Measurements from ENCODE around the gene KIF3B. TPM values are rescaled to one million over a fixed set of nuclear protein-coding genes. Genes with fewer than 3 reads are reported as not detected.

Gene KIF3B
- total RNA-seq, 2 experiments from 2014 or later = 8.2 to 25.2 TPM

- no peak for TF ChIP-seq CTCF (conservative IDR thresholded peaks at IDR 0.05; ENCODE audit: low read length)
- TF ChIP-seq EZH2phosphoT487 (IDR thresholded peaks at IDR 0.05; ENCODE audit: borderline replicate concordance, low read depth, low read length) = no peak
- no peak for DNase-seq (ENCODE audit: low spot score)
- H3K36me3 ChIP-seq (ENCODE audit: insufficient read depth, low read length) = peaks cover 85% of the 10 kb centered on the region
- H3K4me1 ChIP-seq (ENCODE audit: insufficient read depth, low read length, poor library complexity, severe bottlenecking) = no peaks in the 10 kb centered on the region
- H3K4me2 ChIP-seq (ENCODE audit: low read length) = no peak overlapping the region
- H3K27ac ChIP-seq (ENCODE audit: low read depth, low read length, poor library complexity, severe bottlenecking) = no peak overlapping the region
- H4K20me1 ChIP-seq (ENCODE audit: insufficient read depth, low read length) = no peaks in the 10 kb centered on the region
- ChIA-PET POLR2A (interaction anchor here (0.5 to 0.7 kb wide), 2 partner anchors 14 to 355 kb away, joined by 4 read pairs; no protein-coding TSS in a partner anchor), CTCF (ENCODE audit: unreplicated experiment) (interaction anchor here (1.4 kb wide), 1 partner anchor 8 kb away, joined by 3 read pairs; no protein-coding TSS in a partner anchor)
- H3K79me2 ChIP-seq (ENCODE audit: insufficient read depth, low read depth, low read length) = peaks cover 10% of the 10 kb centered on the region; the same call in 1 of the 2 replicates
- intact Hi-C loops (cut with micrococcal nuclease; ENCODE audit: unreplicated experiment) = no loop called here
- no peak overlapping the region for H3K4me3 ChIP-seq (ENCODE audit: low read depth, low read length, poor library complexity, severe bottlenecking)
- H3K9me2 ChIP-seq (ENCODE audit: insufficient read depth, low read length) = no peaks in the 10 kb centered on the region
- no peaks in the 10 kb centered on the region for H3K9me3 ChIP-seq (ENCODE audit: low read length)
- no peak overlapping the region for H2AFZ ChIP-seq (ENCODE audit: low read length)
- no TSS peak for BruUV-seq (replicated peaks)
Measured at GRCh38 chr20:32316667-32317066, 39.2 kb downstream of the KIF3B start.

GRCh38 chr20:32319100-32319499, 41.6 kb downstream of the KIF3B start:
- H3K4me3 ChIP-seq (ENCODE audit: low read depth, low read length, poor library complexity, severe bottlenecking) = no peak overlapping the region
- no peak for DNase-seq (ENCODE audit: low spot score)
- H3K4me1 ChIP-seq (ENCODE audit: insufficient read depth, low read length, poor library complexity, severe bottlenecking) = no peaks in the 10 kb centered on the region
- no peaks in the 10 kb centered on the region for H3K9me2 ChIP-seq (ENCODE audit: insufficient read depth, low read length)
- H2AFZ ChIP-seq (ENCODE audit: low read length) = no peak overlapping the region
- peaks cover 67% of the 10 kb centered on the region for H3K36me3 ChIP-seq (ENCODE audit: insufficient read depth, low read length)
- H3K9me3 ChIP-seq (ENCODE audit: low read length) = no peaks in the 10 kb centered on the region
- H3K27ac ChIP-seq (ENCODE audit: low read depth, low read length, poor library complexity, severe bottlenecking) = no peak overlapping the region
- BruUV-seq (replicated peaks) = no TSS peak
- ChIA-PET CTCF (ENCODE audit: unreplicated experiment) (no interaction called here), POLR2A (no interaction called here)
- H3K4me2 ChIP-seq (ENCODE audit: low read length) = no peak overlapping the region
- H3K79me2 ChIP-seq (ENCODE audit: insufficient read depth, low read depth, low read length) = no peaks in the 10 kb centered on the region
- H4K20me1 ChIP-seq (ENCODE audit: insufficient read depth, low read length) = no peaks in the 10 kb centered on the region
- intact Hi-C loops (cut with micrococcal nuclease; ENCODE audit: unreplicated experiment) = no loop called here
- TF ChIP-seq EZH2phosphoT487 (IDR thresholded peaks at IDR 0.05; ENCODE audit: borderline replicate concordance, low read depth, low read length) = no peak
- TF ChIP-seq CTCF (conservative IDR thresholded peaks at IDR 0.05; ENCODE audit: low read length) = no peak

- Histone ChIP-seq H4K20me1 (ENCODE audit: insufficient read depth, low read length) (no peaks in the 10 kb centered on the region), H2AFZ (ENCODE audit: low read length) (no peak overlapping the region), H3K36me3 (ENCODE audit: insufficient read depth, low read length) (peaks cover 61% of the 10 kb centered on the region), H3K79me2 (ENCODE audit: insufficient read depth, low read depth, low read length) (no peaks in the 10 kb centered on the region), H3K27ac (ENCODE audit: low read depth, low read length, poor library complexity, severe bottlenecking) (no peak overlapping the region), H3K4me1 (ENCODE audit: insufficient read depth, low read length, poor library complexity, severe bottlenecking) (no peaks in the 10 kb centered on the region), H3K9me2 (ENCODE audit: insufficient read depth, low read length) (no peaks in the 10 kb centered on the region), H3K4me3 (ENCODE audit: low read depth, low read length, poor library complexity, severe bottlenecking) (no peak overlapping the region), H3K4me2 (ENCODE audit: low read length) (no peak overlapping the region), H3K9me3 (ENCODE audit: low read length) (no peaks in the 10 kb centered on the region)
- no TSS peak for BruUV-seq (replicated peaks)
- no peak for DNase-seq (ENCODE audit: low spot score)
- intact Hi-C loops (cut with micrococcal nuclease; ENCODE audit: unreplicated experiment) = no loop called here
- TF ChIP-seq CTCF (conservative IDR thresholded peaks at IDR 0.05; ENCODE audit: low read length) (no peak), EZH2phosphoT487 (IDR thresholded peaks at IDR 0.05; ENCODE audit: borderline replicate concordance, low read depth, low read length) (no peak)
- ChIA-PET CTCF (ENCODE audit: unreplicated experiment) (interaction anchor here (0.6 kb wide), 1 partner anchor 43 kb away, joined by 3 read pairs; no protein-coding TSS in a partner anchor), POLR2A (interaction anchor here (0.6 kb wide), 1 partner anchor 110 kb away, joined by 3 read pairs; no protein-coding TSS in a partner anchor)
Measured at GRCh38 chr20:32320305-32320704, 42.9 kb downstream of the KIF3B start.
